ENCODE data around the gene CEP19. TPM values are rescaled to one million over a fixed set of nuclear protein-coding genes. Genes with fewer than 3 reads are reported as not detected.

Gene CEP19
- total RNA-seq, 1 experiment from 2014 or later = 4.4 TPM

DNA sequence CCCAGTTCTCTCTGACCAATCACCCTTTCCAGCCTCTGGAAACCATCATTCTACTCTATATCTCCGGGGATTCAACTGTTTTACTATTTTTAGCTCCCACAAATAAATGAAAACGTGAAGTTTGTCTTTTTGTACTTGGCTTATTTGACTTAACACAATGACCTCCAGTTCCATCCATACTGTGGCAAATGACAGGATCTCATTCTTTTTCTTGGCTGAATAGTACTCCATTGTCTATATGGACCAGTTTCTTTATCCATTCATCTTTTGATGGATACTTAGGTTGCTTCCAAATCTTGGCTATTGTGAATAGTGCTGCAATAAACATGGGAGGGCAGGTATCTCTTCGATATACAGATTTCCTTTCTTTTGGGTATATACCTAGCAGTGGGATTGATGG lies 38.4 kb downstream of the CEP19 start:
- DNase-seq (ENCODE audit: low spot score) = no peak
- in situ Hi-C loops (cut with HindIII; ENCODE audit: low sequenced_read_pairs) = no loop called here

DNA sequence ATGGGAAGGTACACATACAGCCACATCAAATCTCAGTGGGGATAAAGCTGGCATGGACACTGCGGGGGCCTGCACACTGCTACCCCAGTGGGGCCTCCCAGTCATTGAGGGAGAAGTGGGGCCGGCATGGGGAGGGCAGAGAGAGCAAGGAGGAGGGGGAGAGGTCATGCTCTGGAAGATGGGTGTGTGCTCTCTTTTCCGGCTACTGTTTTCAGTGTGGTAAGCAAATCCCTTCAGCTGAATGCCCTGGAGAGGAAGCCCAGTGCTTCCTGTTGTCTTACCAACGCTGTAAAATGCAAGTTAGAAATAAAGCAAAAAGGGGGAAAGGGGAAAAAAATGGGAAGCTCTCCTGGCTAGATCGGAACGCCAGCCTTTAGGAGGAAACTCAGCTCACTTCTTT lies 41.7 kb downstream of the CEP19 start:
- in situ Hi-C loops (cut with HindIII; ENCODE audit: low sequenced_read_pairs) = no loop called here
- no peak for DNase-seq (ENCODE audit: low spot score)

DNA sequence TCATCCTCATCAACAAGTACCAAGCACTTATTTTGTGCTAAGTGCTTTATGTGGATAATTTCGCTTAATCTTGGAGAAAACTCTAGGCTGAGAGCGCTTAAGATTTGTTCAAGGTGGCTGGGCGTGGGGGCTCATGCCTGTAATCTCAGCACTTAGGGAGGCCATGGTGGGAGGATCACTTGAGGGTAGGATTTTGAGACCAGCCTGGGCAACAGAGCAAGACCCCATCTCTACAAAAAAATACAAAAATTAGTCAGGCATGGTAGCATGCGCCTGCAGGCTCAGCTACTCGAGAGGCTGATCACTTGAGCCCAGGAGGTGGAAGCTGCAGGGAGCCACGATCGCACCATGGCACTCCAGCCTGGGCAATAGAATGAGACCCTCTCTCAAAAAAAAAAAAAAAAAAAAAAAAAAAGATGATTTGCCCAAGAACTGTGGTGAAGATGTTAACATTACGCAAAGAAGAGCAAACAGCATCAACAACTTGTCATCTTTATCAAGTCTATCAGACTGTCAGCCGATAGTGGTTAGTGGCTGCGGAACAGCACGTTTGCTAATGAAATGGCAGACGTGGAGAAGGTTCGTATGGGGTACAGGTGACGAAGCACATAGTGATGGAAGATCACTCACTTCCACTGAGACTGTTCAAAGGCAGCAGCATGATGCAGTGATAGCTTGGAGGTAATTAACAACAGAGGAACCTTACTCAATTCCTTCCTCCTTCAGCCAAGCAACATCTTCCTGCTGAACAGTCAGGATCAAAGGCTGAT lies 44.8 kb downstream of the CEP19 start:
- DNase-seq (ENCODE audit: low spot score) = no peak
- in situ Hi-C loops (cut with HindIII; ENCODE audit: low sequenced_read_pairs) = no loop called here

DNA sequence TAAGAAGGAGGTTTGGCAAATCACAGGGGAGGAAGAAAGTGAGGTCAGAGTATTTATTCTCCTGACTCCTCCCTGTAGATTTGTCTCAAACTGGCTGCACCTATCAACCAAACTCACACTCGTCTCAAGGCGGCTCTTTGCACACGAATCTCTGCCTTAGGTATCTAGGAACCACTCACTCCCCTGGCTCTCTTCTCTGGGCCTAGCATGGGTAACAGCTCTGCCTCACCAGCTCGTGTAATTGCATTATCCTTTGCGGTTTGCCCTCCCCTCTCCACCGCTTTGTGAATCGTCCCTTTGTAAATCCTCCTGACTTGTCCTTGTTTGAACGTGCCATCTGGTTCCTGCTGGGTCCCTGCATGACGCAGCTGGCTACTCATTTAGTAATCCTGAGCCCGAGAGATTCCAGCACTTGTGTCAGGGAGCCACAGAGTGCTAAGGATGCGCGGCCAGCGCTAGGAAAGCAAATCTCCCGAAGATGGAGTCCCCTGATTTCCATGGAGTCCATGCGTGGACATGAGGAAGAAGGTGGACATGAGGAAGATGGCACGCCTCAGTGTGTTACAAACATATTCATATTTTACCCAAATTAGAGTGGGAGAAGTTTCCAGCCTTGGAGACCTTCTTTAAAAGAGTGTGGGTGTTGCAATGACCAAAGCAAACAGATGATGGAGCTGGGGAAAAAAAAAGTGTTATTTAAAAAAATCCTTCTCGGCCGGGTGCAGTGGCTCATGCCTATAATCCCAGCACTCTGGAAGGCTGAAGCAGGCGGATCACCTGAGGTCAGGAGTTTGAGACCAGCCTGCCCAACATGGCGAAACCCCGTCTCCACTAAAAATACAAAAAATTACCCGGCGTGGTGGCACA lies 45.8 kb downstream of the CEP19 start:
- in situ Hi-C loops (cut with HindIII; ENCODE audit: low sequenced_read_pairs) = no loop called here

DNA sequence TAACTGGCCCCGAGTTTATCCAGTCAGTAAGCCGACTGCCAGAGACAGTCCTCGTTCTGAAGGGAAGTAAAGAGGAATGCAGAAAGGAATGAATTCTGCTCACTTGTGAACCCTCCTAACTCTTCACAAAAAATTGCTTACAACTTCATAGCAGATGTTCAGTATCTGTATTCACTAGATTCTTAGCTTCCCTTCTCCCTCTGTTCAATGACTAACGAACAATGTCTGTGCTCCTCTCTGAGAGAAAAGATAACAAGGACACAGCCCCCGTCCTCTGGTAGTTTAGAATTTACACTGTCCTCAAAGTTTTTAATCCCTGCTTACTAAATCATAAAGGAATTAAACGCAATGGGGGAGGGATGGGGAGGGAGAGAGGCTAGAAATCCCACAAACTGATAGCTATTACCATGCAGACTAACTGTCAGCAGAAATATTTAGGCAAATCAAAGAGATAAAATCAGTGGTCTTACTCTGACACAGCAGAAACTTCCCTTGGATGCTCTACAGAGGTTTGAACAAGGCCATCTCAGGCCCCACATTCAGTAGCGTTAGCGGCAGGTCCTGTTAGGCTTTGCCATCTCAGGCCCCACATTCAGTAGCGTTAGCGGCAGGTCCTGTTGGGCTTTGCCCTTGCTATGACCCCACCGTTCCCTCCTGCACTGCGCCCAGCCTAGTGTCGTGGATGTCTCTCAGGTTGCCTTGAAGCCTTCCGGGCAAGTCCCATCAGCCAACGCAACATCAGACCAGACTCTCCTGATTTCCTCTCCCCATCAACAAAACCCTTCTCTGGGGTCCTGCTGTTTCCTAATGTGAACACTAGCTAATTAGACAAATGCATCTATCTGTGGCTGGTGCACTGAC lies 49.1 kb downstream of the CEP19 start:
- in situ Hi-C loops (cut with HindIII; ENCODE audit: low sequenced_read_pairs) = no loop called here
- no peak for DNase-seq (ENCODE audit: low spot score)

More for the DNA sequence above, 45.8 kb downstream of the CEP19 start:
- peak; percentile 96 for DNase-seq (ENCODE audit: low spot score)

DNA sequence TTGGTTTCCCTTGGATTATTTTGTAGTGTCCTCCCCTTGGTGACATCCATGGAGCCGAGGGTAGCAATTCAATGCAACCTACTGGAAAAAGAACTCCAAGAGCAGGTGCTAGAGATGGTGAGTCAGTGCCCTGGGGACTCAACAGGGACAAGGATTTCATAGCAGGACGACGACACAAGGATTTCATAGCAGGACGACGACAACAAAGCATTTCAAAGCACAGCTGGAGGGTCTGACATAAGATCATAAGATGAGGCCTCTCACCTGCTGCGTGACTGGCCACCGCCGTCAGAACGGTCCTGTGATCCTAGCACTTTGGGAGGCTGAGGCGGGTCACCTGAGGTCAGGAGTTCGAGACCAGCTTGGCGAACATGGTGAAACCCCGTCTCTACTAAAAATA lies 50.0 kb downstream of the CEP19 start:
- in situ Hi-C loops (cut with HindIII; ENCODE audit: low sequenced_read_pairs) = no loop called here
- no peak for DNase-seq (ENCODE audit: low spot score)

DNA sequence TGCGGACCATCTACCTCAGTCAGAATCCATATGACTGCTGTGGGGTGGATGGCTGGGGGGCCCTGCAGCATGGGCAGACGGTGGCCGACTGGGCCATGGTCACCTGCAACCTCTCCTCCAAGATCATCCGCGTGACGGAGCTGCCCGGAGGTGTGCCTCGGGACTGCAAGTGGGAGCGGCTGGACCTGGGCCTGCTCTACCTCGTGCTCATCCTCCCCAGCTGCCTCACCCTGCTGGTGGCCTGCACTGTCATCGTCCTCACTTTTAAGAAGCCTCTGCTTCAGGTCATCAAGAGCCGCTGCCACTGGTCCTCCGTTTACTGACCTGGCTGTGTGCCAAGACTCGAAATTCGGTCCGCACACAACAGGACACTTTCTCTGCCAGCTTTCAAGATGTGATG lies 50.6 kb downstream of the CEP19 start:
- in situ Hi-C loops (cut with HindIII; ENCODE audit: low sequenced_read_pairs) = no loop called here
- peak; percentile 34 for DNase-seq (ENCODE audit: low spot score)

DNA sequence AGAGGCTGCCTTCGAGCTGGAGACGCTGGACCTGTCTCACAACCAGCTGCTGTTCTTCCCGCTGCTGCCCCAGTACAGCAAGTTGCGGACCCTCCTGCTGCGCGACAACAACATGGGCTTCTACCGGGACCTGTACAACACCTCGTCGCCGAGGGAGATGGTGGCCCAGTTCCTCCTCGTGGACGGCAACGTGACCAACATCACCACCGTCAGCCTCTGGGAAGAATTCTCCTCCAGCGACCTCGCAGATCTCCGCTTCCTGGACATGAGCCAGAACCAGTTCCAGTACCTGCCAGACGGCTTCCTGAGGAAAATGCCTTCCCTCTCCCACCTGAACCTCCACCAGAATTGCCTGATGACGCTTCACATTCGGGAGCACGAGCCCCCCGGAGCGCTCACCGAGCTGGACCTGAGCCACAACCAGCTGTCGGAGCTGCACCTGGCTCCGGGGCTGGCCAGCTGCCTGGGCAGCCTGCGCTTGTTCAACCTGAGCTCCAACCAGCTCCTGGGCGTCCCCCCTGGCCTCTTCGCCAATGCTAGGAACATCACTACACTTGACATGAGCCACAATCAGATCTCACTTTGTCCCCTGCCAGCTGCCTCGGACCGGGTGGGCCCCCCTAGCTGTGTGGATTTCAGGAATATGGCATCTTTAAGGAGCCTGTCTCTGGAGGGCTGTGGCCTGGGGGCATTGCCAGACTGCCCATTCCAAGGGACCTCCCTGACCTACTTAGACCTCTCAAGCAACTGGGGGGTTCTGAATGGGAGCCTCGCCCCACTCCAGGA lies 51.5 kb downstream of the CEP19 start:
- DNase-seq (ENCODE audit: low spot score) = no peak
- in situ Hi-C loops (cut with HindIII; ENCODE audit: low sequenced_read_pairs) = no loop called here

DNA sequence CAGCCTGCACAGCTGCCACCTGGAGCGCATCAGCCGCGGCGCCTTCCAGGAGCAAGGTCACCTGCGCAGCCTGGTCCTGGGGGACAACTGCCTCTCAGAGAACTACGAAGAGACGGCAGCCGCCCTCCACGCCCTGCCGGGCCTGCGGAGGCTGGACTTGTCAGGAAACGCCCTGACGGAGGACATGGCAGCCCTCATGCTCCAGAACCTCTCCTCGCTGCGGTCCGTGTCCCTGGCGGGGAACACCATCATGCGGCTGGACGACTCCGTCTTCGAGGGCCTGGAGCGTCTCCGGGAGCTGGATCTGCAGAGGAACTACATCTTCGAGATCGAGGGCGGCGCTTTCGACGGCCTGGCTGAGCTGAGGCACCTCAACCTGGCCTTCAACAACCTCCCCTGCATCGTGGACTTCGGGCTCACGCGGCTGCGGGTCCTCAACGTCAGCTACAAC lies 52.1 kb downstream of the CEP19 start:
- no peak for DNase-seq (ENCODE audit: low spot score)
- in situ Hi-C loops (cut with HindIII; ENCODE audit: low sequenced_read_pairs) = no loop called here

Other genes with a start within 250 kb of the CEP19 start
- gene RNF168, start 208.5 kb downstream of the CEP19 start, total RNA-seq (2014; rRNA removed; shearing (Covaris generic)) = 9.5 and 13.6 TPM in 2 replicates
- gene SMCO1, start 196.9 kb downstream of the CEP19 start, total RNA-seq (2014; rRNA removed; shearing (Covaris generic)) = not detected in 2 replicates
- 0.49 and 2.9 TPM in 2 replicates for gene WDR53, start 143.7 kb downstream of the CEP19 start, total RNA-seq (2014; rRNA removed; shearing (Covaris generic))
- 19.6 and 29.2 TPM in 2 replicates for gene FBXO45, start 143.6 kb downstream of the CEP19 start, total RNA-seq (2014; rRNA removed; shearing (Covaris generic))
- 7.1 and 11.6 TPM in 2 replicates for gene NRROS, start 72.6 kb downstream of the CEP19 start, total RNA-seq (2014; rRNA removed; shearing (Covaris generic))
- gene PIGX, start 127 bp upstream of the CEP19 start, total RNA-seq (2014; rRNA removed; shearing (Covaris generic)) = 21.7 and 22.0 TPM in 2 replicates
- 33.5 and 37.6 TPM in 2 replicates for gene PAK2, start 27.6 kb upstream of the CEP19 start, total RNA-seq (2014; rRNA removed; shearing (Covaris generic))
- 37.0 and 37.7 TPM in 2 replicates for gene SENP5, start 155.7 kb upstream of the CEP19 start, total RNA-seq (2014; rRNA removed; shearing (Covaris generic))
- 33.1 and 34.6 TPM in 2 replicates for gene NCBP2, start 230.3 kb upstream of the CEP19 start, total RNA-seq (2014; rRNA removed; shearing (Covaris generic))